Heart left ventricle (tissue), 13 donors: ENCODE results near the gene UBN1.

Experiments
- CTCF ChIP-seq, 12 donors: fragments of 200-600 bp; sonication (generic) in 4 of 12; IDR thresholded peaks; one replicate each; pipeline versions ENCODE4 v1.5.0 to v1.8.0; 2018 to 2022; ENCODE audit warnings: antibody characterized with exemption in 12 of 12, mild to moderate bottlenecking in 5 of 12
- POLR2A ChIP-seq, 2 donors: fragments of 450-650 bp; IDR thresholded peaks; one replicate each; pipeline ENCODE4 v1.6.1; 2017; ENCODE audit warnings: antibody characterized with exemption in 2 of 2, mild to moderate bottlenecking in 2 of 2, moderate library complexity in 2 of 2
- donor health status: ischemic (EF 13 %, LVEDD 7.1; RV severe dilation, severe dysfunction).
- donor health status: DM: no; HTN: yes; CAD: no.
- donor health status: DM: no; HTN: no; CAD: no.
- donor health status: ischemic (EF 25% LVEDD 6.9; RV normal size, moderate dysfunction).
- donor health status: ischemic (EF 25% LVEDD 5.7; RV mildly dilated, moderate dysfunction).
- donor health status: ischemic (EF 35%, LVEDD 5.7; RV mildly dilated, moderate dysfunction).
- donor health status: nonischemic (EF 11% LVEDD 7.7; RV severe dilation, severe dysfunction).
- donor health status: DM: yes; HTN: yes; CAD: no.
- donor health status: PGD.
- donor health status: ischemic (EF 29% LVEDD 5.4; RV normal size, mild dysfunction).
- donor health status: nonischemic (EF 23%, LVEDD 6.1; RV moderate dilation, normal function).

DNA sequence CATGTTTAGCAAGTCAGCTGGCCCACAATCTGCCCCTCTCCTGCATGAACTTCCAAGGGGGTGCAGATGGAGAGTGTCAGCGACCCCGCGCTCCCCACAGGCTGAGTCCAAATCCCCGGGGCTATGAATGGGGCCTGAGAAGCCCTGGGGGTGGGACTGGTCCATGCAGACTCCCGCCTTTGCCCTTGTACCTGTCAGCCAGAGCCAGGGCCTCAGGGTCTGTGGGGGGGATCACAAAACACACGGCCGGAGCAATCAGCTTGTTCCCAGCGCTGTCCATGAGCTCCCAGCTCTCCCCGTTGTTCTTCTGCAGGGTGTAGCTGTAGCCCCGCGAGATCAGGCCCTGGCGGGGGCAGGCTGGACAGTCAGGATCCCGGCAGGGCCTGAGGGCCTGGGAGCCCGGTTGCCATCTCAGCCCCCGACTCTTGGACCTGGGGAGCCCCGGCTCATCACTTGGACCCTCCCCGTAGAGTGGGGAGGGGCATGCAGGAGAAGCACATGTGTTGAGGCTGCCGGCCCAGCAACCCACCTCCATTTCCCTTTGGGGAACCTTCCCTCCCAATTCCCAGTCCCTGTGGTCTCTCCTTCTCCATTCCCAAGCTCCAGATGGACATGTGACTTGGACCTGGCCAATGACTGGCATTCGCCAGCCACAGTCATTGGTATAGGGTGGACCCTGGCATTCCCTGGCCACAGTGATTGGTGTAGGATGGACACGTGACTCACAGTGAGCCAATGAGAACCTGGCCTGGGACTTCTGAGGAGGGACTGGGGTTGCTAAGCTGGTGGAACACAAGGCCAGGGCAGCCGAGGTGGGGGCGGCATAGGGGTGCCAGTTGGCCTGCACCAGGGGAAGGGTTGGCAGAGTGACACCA is 47.2 kb downstream of the UBN1 start:
- TF ChIP-seq CTCF (IDR thresholded peaks at IDR 0.05) (no peak), POLR2A (IDR thresholded peaks at IDR 0.05) (no peak)
